PC-9 (cell line): ENCODE results near the gene FTO.

Experiments
- CTCF ChIP-seq: fragments of 200-600 bp; sonication (generic); conservative IDR thresholded peaks from 2 replicates; pipeline ENCODE4 v1.6.1; 2017; ENCODE audit warnings: mixed run types, antibody characterized with exemption, mild to moderate bottlenecking, moderate library complexity
- EZH2 ChIP-seq: fragments of 200-600 bp; sonication (generic); IDR thresholded peaks from 2 replicates; pipeline ENCODE4 v1.8.0; 2017; ENCODE audit warnings: antibody characterized with exemption, low read depth

- no peak for TF ChIP-seq EZH2
- no peak for TF ChIP-seq CTCF
Observed at GRCh38 chr16:53708490-53708889, 4.5 kb downstream of the FTO start.
